NCI-H128 (cell line): Measurements from ENCODE around the gene NTRK3.
"Not testable (repeated sequence)": the region's sequence is repeated elsewhere in the genome, so short reads cannot be mapped to it uniquely, and the experiment has no call there.

Source experiments
- DNase-seq: peaks from one replicate; lab custom pipeline; 2025; ENCODE audit not compliant: unreplicated experiment; lab: John Stamatoyannopoulos, UW

Gene NTRK3

DNA sequence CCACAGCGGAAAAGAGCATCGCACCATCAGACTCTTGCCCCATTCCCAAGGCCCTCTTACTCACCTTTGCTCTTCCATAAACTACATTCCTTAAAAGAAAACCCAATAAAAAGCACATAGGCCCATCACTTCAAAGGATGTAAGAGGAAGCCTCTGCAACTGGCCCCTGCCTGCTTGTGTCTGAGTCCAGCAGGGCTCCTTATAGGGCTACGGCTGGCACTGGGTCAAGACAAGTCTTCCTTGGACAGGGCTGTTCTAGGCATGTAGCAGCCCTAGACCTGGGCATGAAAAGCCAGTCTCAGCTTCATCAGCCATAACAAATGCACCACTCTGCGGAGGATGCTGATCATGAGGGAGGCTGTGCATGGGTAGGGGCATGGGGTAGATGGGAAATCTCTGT is 218.3 kb downstream of the NTRK3 start:
- DNase-seq = no peak

DNA sequence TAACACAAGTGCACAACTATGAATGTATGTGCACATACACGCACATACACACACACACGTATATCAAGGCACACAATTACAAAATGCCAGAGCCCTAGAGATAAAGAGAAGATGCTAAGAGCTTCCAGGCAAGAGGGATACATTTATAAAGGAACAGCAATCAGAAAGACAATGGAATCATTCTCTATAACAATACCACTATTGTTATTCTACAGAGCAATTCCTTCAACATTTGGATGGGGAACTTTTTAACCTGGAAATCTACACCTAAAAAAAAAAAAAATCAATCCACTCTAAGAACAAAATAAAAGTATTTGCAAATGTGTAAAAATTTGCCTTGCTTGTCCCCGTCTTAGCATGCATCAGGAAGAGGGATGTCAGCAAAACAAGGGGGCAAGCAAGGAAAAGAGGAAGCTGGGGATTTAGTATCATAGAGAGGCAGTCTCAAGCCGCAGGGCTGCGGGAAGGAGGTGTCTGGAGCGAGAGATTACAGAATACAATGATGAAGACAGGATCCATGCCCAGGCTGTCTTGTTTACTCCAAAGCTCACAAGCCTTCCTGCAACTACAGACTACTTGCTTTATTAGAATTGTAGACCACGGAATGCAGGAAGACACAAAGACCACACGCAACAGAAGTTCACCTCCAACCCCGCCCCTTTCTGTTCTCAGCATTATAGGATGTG is 220.2 kb downstream of the NTRK3 start:
- DNase-seq = no peak

DNA sequence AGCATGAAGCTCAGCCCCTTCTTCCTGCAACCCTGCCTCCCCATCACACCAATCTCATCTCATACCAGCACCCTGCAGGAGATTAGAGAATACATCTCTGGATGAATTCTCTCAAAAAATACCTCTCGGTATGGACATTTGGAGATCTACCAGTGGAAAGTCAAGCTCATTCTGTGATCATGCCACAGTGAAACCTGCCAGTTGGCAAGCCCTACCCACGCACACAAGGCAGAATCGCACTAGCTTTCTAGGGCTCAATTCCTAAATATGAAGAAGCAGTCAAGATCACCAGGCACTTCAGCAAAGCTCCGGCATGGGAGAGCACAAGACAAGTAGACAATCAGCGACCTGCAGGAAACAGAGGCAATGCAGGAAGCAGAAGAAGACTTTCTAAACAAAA is 221.2 kb downstream of the NTRK3 start:
- no peak for DNase-seq

DNA sequence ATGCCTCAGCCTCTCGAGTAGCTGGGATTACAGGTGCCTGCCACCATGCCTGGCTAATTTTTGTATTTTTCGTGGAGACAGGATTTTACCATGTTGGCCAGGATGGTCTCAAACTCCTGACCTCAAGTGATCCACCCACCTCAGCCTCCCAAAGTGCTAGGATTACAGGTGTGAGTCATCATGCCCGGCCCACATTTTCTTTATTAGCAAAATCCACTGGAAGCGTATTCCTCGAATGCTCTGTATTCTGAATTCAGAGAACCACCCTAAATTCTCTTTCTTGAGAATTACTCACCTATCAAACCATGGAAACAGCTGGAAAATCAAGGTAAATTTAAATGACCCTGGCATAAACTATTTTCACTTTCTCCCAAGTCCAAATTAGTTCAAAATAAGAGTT is 223.1 kb downstream of the NTRK3 start:
- DNase-seq = not testable (repeated sequence)

DNA sequence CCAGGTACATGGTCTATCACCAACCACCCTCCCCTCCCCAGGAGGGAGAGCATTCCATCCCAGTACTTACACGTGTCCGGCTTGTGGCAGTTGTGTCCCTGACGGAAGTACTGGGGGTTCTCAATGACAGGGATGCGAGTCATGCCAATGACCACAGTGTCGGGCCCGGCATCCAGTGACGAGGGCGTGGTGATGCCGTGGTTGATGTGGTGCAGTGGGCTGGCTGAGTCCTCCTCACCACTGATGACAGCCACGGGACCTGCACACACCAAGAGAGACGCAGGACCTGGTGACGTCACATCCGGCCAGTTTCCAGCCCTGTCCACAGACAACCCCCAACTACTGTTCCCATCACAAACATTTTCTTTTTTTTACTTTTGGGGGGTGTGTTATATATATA is 223.8 kb downstream of the NTRK3 start:
- DNase-seq = no peak

DNA sequence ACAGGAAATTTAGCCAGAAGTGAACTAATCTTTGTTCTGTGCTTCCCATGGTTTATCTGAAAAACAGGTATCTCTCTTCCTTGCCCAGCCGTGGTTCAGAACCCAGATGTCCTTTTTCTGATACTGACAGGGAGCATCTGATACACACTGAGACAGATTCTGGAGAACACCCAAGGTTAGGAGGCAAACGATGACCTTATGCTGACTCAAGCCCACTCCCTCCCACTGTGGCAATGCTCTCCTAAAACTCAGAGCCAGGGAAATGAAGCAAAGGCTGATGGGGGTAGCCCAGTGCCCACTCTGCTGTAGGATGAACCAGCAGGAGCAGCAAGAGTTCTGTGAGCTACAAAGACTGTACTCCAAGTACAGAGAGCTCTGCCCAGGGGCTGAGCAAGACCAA is 225.1 kb downstream of the NTRK3 start:
- no peak for DNase-seq

DNA sequence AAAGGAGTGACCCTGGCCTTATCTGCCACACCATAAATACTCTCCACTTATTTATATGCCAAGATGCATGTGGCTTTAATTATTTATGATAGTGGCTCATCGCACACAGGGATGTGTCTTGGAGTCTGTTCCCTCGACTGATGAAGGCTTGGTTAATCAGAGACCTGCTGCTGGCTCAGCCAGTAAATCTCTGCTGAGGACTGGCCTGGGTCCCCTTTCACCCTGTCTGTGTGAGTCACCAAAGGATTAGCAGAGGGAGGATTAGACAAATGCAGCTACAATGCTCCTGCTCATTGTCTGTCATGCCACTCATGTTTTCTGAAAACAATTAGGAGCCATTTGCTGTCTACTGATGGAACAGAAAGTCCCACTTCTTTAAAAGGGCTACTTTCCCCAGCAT is 226.8 kb downstream of the NTRK3 start:
- no peak for DNase-seq

DNA sequence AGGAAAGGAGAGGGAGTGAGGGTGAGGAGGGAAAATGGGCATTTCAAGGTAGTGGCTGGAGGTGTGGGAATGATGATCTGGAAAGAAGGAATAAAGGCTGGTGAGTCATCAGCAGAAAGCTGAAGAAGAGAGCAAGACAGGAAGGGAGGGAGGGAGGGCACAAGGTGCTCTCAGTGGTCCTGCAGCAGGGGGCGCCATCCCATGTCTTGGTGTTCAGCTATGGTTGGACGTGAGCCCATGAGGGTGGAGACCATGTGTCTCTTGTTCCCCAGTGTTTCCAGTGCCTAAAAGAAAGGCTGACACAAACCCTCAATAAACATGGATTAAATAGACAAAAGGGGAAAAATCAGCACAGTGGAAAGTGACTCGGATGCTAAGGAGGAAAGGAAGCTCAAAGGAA is 228.5 kb downstream of the NTRK3 start:
- DNase-seq = no peak

DNA sequence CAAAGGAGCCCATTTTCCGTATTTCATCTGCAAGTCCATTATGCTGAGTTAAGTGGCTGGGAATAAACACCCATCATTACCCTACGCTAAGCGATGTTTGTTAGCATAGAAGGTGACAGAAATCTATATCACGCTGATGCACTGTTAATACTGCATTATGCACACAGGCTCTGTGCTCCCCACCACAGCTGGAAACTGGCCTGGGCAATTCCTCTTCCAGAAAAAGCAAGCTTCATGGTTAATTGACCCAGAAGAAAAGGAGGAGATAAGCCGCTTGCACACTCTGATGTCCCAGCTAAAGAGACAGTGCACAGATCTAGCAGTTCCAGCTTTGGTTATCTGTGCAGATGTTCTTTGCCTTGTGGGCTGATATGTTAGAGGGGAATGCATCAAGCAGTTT is 232.6 kb downstream of the NTRK3 start:
- DNase-seq = no peak

DNA sequence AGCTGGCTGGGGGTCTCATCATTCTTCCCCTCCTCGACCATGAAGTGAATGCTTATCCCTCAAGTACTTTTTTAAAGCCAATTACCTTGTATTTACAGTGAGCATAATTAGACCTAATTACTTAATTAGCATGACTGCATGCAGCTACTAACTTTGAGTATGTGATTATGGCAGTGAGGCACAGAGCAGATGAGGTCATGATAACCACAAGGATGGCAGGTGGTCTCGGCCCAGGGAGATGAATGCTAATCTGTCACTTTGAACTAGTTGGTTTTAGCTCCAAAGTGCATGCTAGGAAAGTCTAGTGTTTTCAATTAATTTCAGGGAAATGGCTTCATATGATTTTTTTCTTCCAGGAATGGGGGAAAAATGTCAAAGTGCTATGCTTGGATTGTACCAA is 233.8 kb downstream of the NTRK3 start:
- no peak for DNase-seq

DNA sequence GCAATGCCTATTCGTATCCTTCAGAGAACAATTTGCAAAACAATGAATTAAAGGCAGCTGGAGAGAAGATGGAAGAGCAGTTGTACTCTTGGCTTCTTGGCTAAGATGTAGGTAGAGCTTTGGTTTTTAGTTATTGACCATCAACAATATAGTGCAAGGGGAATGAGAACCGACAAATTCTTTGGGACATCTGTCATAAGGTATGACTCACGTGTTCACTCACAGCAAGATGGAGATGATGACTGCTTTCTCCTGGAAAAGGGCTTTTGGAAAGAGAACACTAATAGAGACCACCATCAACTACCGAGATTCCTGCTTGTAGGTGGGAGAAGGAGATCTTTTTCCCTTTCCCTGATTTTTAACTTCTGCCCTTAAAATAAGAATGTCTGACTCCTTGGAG is 234.9 kb downstream of the NTRK3 start:
- no peak for DNase-seq

DNA sequence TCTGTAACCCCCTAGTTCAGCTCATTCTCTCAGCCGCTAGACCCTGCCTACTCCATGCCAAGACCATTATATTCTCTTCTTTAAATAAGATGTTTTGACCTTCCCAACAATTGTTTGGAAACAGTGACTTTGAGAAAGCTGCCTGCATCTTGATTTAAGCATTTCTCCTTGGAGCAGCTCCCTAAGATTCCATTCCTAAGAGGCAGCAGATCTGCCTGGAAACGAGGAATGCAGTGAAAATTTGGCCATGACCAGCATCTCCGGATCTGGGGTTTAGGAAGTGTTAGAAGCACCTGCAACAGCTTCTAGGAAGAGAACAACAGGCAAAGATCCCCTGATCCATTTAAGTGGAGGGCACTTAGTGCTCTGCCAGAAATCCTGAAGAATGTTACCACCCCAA is 235.7 kb downstream of the NTRK3 start:
- no peak for DNase-seq

DNA sequence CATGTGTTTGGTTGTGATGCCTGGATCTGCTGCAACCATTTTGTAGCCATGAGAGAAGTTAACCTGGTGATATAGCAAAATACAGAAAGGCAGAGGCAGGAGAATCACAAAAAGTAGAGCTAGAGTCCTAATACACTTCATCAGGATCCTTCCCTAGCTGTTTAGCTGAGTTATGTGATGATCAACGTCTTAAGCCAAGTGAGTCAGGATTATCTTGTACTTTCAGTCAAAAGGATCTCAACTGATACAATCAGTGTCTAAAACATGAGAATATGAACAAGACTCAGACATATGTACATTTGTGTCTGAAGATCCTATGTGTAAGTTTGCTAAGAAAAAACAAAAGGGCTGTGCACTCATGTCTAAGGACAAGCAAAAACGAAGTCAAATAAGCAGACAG is 236.9 kb downstream of the NTRK3 start:
- DNase-seq = no peak

DNA sequence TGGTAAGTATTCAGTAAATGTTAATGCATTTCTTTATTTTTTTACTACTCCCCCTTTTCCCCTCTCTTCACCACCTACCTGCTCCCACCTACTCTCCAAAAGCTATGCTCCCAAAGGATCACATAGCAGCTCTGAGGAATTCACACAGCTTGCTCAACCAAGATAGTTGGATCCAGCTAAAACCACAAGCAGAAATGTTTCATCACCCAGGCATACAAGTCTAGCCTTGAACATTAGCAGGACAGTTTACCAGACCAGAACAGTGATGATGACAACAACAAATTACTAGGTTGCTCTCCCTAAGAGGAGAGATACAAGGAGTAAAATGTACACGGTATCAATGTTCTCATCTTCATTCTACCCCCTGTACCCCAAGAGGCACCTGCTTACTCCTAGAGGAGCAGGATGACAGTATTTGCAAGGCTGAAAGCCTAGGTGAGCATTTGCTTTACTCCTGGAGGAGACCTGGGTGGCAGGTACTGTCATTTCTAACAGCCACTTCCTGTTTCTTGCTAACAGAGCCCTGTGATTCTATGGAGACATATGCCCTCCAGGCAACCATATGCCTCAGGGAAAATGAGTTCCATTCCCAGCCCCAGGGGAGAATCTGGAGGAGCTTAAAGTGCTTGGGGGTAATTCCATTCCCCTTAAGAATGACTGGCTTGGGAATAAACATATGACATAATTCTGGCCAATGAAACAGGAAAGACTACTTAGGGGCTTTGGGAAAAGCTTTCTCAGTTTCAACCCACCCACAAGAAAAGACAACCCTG is 237.5 kb downstream of the NTRK3 start:
- no peak for DNase-seq

DNA sequence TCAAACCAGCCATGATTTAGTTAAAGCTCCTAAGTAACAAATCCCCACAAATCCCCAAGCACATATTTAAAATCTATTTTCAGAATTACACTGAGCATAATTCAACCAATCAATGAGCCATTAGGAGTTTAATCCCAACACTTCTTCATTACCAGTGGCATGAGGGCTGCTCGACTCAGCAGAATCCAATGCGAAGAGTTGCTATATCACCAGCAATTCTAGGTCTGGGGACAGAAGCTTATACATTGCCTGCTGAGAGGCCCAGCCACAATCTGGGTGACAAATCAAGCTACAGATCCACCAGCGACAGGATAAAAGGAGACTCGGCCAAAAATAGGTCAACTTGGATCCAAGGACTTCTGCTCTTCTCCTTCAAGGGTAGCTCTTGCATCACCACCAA is 238.8 kb downstream of the NTRK3 start:
- no peak for DNase-seq

DNA sequence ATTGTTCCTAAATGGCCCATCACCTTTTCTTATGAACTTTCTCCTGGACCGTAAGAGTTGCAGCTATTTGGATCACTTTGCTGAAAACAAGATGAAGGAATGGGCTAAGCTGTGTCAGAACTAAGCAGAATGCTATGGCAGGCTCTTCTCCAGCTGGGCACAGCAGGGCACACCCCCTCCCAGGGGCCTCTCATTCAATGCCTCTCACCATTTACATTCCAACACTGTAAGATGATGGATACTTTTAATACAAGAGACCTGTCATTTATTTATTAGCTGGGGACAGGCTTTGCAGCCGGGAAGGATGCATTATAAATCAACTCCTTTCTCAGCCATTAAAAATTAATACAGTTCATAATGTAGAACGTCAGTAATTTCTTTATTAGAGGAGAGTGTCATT is 240.1 kb downstream of the NTRK3 start:
- no peak for DNase-seq

DNA sequence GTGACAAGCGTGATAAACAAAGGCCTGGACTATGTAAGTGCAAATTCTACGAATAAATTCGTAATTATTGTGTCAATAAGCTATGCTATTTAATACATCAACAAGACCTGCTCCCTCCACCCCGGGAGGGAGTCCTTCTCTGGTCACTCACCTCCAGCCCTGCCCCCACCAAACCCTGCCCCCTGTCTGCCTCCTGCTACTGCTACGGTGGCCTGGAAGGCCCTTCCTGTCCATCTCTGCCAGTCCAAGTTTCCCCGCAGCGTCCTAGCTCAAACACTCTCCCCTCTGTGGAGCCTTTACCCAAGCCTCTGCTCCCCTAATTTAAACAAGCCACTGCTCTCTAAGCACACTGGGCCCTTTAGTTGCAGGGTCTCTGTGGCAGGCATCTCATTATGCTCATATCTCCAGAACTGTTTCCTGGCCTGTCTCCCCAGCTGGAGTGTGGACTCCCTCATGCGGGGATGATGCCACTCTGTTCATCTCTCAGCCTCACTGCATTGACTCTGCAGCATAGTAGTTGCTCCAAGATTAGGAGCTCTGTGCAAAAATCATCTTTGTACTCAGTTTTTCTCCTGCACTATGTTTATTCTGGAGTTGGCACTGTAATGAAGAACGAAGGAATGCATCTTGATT is 241.2 kb downstream of the NTRK3 start:
- DNase-seq = no peak

DNA sequence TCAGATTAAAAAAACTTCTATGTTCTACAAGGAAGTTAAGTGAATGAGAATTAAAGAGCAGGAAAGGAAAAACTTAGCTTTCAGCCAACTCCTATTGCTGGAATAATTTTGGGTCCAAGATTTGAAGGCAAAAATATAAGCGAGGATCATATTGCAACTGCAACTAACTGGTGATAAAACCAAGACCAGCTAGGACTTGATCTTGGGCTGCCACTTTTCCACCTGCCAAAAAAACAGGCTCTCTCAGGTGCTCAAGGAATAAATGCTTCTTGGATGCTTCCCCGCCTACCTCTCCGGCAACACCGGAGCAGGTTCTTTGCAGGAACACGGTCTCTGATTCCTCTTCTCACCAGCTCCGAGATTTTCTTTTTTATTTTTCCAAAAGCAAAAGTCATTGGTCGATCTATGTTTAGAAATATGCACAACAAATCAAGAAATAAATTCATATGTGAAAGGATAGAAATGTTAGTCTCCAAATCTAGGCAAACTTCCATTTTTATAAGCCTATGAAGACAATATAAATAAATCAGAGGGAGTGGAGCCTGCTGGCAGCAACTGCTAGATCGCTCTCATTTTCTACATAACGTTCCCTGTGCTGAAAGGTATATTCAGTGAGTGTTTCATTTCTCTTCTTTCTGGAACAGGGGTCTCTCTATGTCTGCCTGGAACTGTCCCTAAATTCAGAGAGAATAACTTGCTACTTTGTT is 241.9 kb downstream of the NTRK3 start:
- no peak for DNase-seq

DNA sequence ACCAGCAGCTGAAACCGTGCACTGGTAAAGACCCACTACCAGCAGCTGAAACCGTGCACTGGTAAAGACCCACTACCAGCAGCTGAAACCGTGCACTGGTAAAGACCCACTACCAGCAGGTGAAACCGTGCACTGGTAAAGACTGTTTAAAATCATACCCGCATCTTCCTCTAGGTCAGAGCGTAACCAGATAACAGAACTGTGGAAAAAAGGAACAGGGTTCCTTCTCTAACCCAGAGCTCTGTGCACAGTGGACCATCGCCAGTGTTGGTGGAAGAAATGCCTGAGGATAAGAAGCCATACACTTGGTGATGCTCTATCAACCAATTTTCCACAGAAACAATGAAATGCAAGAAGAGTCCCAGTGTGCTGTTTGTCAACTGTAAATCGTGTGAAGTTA is 243.4 kb downstream of the NTRK3 start:
- DNase-seq = no peak

DNA sequence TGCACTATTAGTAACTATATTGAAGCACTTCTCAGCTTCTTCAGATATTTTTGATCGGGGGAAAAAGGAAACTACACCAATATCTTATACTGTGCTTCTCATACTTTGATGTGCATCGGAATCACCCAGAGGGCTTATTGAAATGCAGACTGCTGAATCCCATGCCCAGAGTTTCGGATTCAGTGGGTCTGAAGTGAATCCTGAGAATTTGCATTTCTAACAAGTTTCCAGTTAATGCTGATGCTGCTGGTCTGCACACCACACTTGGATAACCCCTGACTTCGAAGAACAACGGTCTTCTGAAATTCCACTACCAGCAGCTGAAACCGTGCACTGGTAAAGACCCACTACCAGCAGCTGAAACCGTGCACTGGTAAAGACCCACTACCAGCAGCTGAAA is 243.9 kb downstream of the NTRK3 start:
- no peak for DNase-seq

DNA sequence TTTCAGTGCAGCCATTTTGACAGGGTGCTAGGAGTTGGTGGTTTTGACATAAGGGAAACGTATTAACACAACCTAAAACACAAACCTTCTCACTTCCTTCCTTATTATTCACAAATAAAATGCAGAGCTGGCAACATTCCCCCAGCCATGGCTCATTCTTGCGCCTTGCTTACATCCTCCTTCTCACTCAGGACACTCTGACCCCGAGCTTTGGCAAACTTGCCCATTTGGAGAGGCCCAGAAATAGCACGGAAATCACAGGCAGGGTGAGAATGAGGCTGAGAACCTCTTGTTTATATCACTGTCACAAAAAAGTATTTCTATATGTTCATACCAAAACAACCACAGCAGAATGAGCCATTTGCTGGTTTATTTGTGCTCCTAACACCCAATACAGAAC is 244.3 kb downstream of the NTRK3 start:
- DNase-seq = no peak

DNA sequence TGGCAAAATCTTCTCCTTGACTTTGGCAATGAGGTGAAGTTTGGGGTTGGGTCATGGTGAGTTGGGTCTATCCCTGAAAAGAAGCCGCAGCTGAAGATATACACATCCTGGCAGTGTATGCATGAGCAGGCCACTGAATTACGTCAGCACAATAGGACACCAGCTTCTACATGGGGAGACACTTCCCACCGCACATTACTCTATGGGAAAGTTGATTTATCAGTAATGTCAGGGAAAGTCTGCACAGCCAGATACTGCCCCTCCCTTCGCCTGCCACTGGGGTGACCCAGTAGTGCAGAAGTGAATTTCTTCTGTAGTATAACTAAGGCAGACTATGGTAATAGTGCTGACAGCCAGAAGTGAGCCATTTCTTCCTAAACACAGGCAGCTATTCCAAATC is 245.0 kb downstream of the NTRK3 start:
- DNase-seq = no peak
